Endothelial cell of umbilical vein (primary cell): Measurements from ENCODE around the gene ARSD.
"Not testable (repeated sequence)": the region's sequence is repeated elsewhere in the genome, so short reads cannot be mapped to it uniquely, and the experiment has no call there.

ENCODE experiments used
- CTCF ChIP-seq, 2 donors: IDR thresholded peaks; 1 replicate in 1 of 2; 2 replicates in 1 of 2; pipeline ENCODE4 v1.5.1; 2011; ENCODE audit warnings: low read length in 2 of 2, mild to moderate bottlenecking in 2 of 2, moderate library complexity in 2 of 2, control low read depth in 1 of 2, inconsistent platforms in 1 of 2, low read depth in 1 of 2; ENCODE audit not compliant: insufficient read depth in 1 of 2; ENCODE audit errors: extremely low read depth in 1 of 2
- FOS ChIP-seq: IDR thresholded peaks from 2 replicates; pipeline ENCODE4 v1.6.1; 2011; ENCODE audit warnings: mild to moderate bottlenecking, low read length, moderate library complexity, borderline replicate concordance; ENCODE audit not compliant: insufficient read depth
- POLR2A ChIP-seq: IDR thresholded peaks from 2 replicates; pipeline ENCODE4 v1.6.1; 2012; ENCODE audit warnings: low read depth, mild to moderate bottlenecking, control low read depth, low read length
- TF ChIP-seq, protein P1 (sequence below): IDR thresholded peaks from 2 replicates; pipeline ENCODE4 v1.6.1; 2011; ENCODE audit not compliant: insufficient read depth, insufficient read length

- TF ChIP-seq CTCF (IDR thresholded peaks at IDR 0.05; ENCODE audit: extremely low read depth in 1 of 2, insufficient read depth in 1 of 2, low read depth in 1 of 2, low read length in 2 of 2); POLR2A; FOS: not testable (repeated sequence)
- TF ChIP-seq, protein P1, sequence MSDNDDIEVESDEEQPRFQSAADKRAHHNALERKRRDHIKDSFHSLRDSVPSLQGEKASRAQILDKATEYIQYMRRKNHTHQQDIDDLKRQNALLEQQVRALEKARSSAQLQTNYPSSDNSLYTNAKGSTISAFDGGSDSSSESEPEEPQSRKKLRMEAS = not testable (repeated sequence)
These were observed 8.8 kb upstream of the ARSD start for GRCh38 chrX:2937942-2938341.
